Stimulated activated CD4-positive, alpha-beta T cell treated with anti-CD3 and anti-CD28 coated beads, Interleukin-4, amount 100 ng/mL, for 24 hours (primary cell): ENCODE measurements around the gene ADGRV1.
"Not testable (repeated sequence)": the region's sequence is repeated elsewhere in the genome, so short reads cannot be mapped to it uniquely, and the experiment has no call there.

Source experiments
- DNase-seq: peaks from one replicate; pipeline ENCODE4 v3.0.0-alpha.2; 2020

ADGRV1 gene

GRCh38 chr5:90822062-90822461 is 263.5 kb downstream of the ADGRV1 start:
- DNase-seq, result not testable (repeated sequence)

GRCh38 chr5:90824436-90824835 is 265.8 kb downstream of the ADGRV1 start:
- no peak for DNase-seq

GRCh38 chr5:90830058-90830457 is 271.5 kb downstream of the ADGRV1 start:
- no peak for DNase-seq

- no peak for DNase-seq
Observed at GRCh38 chr5:90833753-90834152, 275.2 kb downstream of the ADGRV1 start.

- DNase-seq, result no peak
Observed at GRCh38 chr5:90834711-90835110, 276.1 kb downstream of the ADGRV1 start.

- DNase-seq, result no peak
Observed at GRCh38 chr5:90843443-90843842, 284.8 kb downstream of the ADGRV1 start.

GRCh38 chr5:90844931-90845330 is 286.3 kb downstream of the ADGRV1 start:
- no peak for DNase-seq

- DNase-seq, result no peak
Observed at GRCh38 chr5:90845723-90846554, 287.3 kb downstream of the ADGRV1 start.

GRCh38 chr5:90847606-90848005 is 289.0 kb downstream of the ADGRV1 start:
- DNase-seq, result not testable (repeated sequence)

GRCh38 chr5:90849939-90850338 is 291.3 kb downstream of the ADGRV1 start:
- DNase-seq, result no peak

- DNase-seq, result no peak
Observed at GRCh38 chr5:90852531-90852930, 293.9 kb downstream of the ADGRV1 start.

GRCh38 chr5:90853750-90854149 is 295.2 kb downstream of the ADGRV1 start:
- DNase-seq, result no peak

GRCh38 chr5:90854169-90854568 is 295.6 kb downstream of the ADGRV1 start:
- DNase-seq, result no peak

- no peak for DNase-seq
Observed at GRCh38 chr5:90855296-90856010, 296.9 kb downstream of the ADGRV1 start.

- no peak for DNase-seq
Observed at GRCh38 chr5:90861843-90862586, 303.4 kb downstream of the ADGRV1 start.

- no peak for DNase-seq
Observed at GRCh38 chr5:90865180-90865579, 306.6 kb downstream of the ADGRV1 start.

GRCh38 chr5:90866333-90866732 is 307.7 kb downstream of the ADGRV1 start:
- DNase-seq, result no peak

GRCh38 chr5:90866915-90867731 is 308.5 kb downstream of the ADGRV1 start:
- DNase-seq, result no peak

- no peak for DNase-seq
Observed at GRCh38 chr5:90868799-90869198, 310.2 kb downstream of the ADGRV1 start.

- DNase-seq, result no peak
Observed at GRCh38 chr5:90871391-90871991, 312.9 kb downstream of the ADGRV1 start.

GRCh38 chr5:90873033-90873517 is 314.5 kb downstream of the ADGRV1 start:
- DNase-seq, result peak; percentile 27

- no peak for DNase-seq
Observed at GRCh38 chr5:90874066-90874465, 315.5 kb downstream of the ADGRV1 start.
